Epithelial cell of proximal tubule (primary cell): ENCODE measurements around the gene AMBRA1. TPM values are rescaled to one million over a fixed set of nuclear protein-coding genes. Genes with fewer than 3 reads are reported as not detected.

ENCODE experiments used
- DNase-seq: peaks from one replicate; pipeline ENCODE4 v3.0.0-alpha.2; 2011; ENCODE audit warnings: low read depth
- H3K4me3 ChIP-seq: 2 replicates; pipeline ENCODE4 v1.5.1; 2011; ENCODE audit warnings: low read depth, mild to moderate bottlenecking, low read length
- total RNA-seq: library from RNA; depleted of rRNA; stranded (reverse); fragments of >200 nt; gene quantifications from 2 replicates; pipeline ENCODE4 v1.2.3, GENCODE V29; 2015
- TF ChIP-seq, protein P1 (sequence below): conservative IDR thresholded peaks from 2 replicates; pipeline ENCODE4 v1.5.1; 2012; ENCODE audit warnings: low read depth, mild to moderate bottlenecking, low read length

Gene AMBRA1
- total RNA-seq, 1 donor from 2014 or later, result 21.0 TPM

DNA sequence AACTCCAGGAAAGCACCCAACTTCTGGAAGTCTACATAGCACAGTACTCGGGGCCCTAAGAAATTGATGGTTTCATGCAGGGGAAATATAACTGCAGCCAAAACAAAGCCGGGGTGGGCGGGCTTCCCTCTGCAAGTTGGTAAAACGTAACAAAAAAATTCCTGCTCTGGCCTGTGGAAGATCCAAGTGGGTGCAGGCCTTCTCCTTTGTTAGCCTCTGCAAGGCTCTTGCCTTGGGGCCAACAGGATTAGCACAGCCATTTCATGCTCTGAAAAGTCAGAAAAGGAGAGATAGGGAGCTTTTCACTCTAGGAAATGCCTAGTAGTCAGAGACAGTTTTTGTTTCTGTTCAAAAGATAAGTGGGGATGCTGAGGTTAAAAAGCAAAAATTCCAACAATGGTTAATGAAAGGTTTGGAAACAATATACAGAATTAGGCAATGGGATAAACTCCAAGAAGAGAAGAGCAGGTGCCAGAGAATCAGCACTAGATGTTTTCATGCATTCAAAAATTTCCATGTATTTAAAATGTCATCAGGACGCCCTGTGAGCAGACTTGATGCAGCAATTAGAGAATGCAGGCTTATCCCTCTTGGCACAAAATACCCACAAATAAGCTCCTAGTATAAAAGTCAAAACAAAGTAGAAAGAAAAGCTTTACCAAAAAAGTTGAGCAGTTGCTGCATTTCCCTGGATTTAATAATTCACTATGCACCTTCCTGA is 130.0 kb downstream of the AMBRA1 start:
- H3K4me3 ChIP-seq, result no peak overlapping the region
- TF ChIP-seq, protein P1, sequence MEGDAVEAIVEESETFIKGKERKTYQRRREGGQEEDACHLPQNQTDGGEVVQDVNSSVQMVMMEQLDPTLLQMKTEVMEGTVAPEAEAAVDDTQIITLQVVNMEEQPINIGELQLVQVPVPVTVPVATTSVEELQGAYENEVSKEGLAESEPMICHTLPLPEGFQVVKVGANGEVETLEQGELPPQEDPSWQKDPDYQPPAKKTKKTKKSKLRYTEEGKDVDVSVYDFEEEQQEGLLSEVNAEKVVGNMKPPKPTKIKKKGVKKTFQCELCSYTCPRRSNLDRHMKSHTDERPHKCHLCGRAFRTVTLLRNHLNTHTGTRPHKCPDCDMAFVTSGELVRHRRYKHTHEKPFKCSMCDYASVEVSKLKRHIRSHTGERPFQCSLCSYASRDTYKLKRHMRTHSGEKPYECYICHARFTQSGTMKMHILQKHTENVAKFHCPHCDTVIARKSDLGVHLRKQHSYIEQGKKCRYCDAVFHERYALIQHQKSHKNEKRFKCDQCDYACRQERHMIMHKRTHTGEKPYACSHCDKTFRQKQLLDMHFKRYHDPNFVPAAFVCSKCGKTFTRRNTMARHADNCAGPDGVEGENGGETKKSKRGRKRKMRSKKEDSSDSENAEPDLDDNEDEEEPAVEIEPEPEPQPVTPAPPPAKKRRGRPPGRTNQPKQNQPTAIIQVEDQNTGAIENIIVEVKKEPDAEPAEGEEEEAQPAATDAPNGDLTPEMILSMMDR, result no peak
- DNase-seq, result no peak

- no peak overlapping the region for H3K4me3 ChIP-seq
- no peak for DNase-seq
- TF ChIP-seq, protein P1, result no peak
Observed at GRCh38 chr11:46461461-46461927, 132.3 kb downstream of the AMBRA1 start.

DNA sequence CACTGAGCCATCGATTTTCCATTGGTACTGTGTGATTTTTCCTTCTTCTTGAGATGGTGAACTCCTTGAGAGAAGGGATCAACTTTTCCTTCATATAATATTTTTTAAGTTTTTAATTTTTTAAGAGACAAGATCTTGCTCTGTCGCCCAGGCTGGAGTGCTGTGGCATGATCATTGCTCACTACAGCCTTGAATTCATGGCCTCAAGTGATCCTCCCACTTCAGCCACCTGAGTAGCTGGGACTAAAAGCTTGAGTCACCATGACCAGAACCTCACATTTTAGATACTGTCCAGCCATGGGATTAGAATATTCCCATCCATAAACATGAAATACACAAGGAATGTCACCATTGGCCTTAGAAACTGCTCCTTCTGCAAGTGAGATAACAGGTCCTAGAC is 135.3 kb downstream of the AMBRA1 start:
- TF ChIP-seq, protein P1, result no peak
- no peak for DNase-seq
- H3K4me3 ChIP-seq, result no peak overlapping the region

- no peak for DNase-seq
- no peak overlapping the region for H3K4me3 ChIP-seq
- TF ChIP-seq, protein P1, result no peak
Observed at GRCh38 chr11:46457659-46458424, 136.0 kb downstream of the AMBRA1 start.

DNA sequence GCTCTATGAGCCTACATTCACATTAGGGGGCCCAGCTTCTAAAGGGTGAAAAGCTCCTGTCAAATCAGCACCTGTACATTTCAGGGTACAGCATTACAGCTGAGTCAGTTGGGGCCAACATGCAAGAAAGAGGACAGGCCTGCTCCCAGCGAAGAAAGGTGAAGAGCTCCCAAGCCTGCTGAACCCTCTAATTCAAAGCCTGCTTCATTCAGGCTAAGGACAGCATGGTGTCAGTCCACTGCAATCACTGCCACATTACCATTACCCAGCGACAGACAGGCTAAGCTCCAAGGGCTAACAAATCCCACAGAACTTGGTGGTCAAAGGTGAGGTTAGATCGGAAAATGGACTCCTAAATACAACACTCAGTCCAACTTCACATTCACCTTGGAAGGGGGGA is 136.8 kb downstream of the AMBRA1 start:
- H3K4me3 ChIP-seq, result no peak overlapping the region
- TF ChIP-seq, protein P1, result no peak
- DNase-seq, result no peak

DNA sequence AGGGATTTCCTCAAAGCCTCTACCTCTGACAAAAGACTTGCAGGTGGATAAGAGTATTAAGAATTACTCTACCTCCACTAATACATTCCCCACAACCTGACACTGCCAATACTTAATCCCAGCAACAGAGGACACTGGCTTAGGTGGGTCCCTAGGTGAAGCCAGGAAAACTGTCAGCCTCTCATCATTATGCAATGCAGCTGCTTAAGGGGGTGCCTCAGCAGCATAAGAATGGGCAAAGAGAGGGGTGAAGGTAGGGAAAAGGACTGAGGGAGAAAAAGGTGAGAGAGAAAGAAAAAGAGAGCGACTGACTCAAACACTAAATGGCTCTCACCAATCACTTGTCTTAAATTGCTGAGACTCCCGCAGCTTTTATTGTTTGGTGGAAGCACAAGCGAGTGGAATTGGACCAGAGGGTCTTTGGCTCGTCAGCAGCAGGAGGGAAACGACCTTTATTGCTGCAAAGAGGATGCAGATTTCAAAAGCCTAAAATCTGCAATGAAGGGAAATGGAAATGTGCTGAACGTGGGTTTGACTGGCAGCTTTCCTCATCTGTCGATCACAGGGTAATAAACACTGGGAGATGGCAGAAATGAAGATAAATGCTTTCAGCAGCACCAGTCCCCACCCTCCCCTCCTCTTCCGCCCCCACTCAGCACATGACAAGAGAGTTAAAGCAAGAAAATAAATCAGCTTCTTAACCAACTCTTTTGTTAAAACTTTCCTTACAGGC is 137.4 kb downstream of the AMBRA1 start:
- no peak overlapping the region for H3K4me3 ChIP-seq
- DNase-seq, result no peak
- TF ChIP-seq, protein P1, result no peak
